ENCODE data around the gene REM2.

Gene REM2

GRCh38 chr14:22920697-22921096 is 37.7 kb downstream of the REM2 start:
- TF ChIP-seq TAF1 (IDR thresholded peaks at IDR 0.05; ENCODE audit: borderline replicate concordance, insufficient read depth, low read length) (no peak), REST (IDR thresholded peaks at IDR 0.05; ENCODE audit: insufficient read depth in 1 of 2, low read depth in 2 of 2, low read length in 2 of 2) (no peak), FOXP2 (optimal IDR thresholded peaks at IDR 0.05; ENCODE audit: borderline replicate concordance, extremely low read depth, extremely low read length, insufficient read depth) (no peak), SIN3A (IDR thresholded peaks at IDR 0.05; ENCODE audit: borderline replicate concordance, insufficient read depth, low read length) (no peak), POLR2AphosphoS5 (IDR thresholded peaks at IDR 0.05; ENCODE audit: low read depth, low read length) (no peak)

DNA sequence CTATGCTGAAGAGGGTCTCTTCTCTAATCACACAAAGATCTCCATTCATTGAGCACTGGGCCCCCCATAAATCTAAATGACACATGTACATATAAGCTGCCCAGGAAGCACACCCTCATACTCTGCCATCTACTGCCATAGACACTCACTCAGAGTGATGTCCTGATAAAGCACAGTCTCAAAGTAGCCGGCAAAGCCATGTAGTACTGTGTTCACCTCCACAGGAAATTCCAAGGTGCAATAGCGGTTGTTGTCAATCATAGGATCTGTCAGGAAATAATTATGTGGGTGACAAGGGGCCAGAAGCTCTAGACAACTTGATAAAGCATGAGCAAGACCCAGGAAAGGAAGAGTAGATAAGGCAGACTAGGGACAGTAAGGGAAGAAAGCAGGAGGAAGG is 39.3 kb downstream of the REM2 start:
- no peak for TF ChIP-seq TAF1 (IDR thresholded peaks at IDR 0.05; ENCODE audit: borderline replicate concordance, insufficient read depth, low read length)
- no peak for TF ChIP-seq FOXP2 (optimal IDR thresholded peaks at IDR 0.05; ENCODE audit: borderline replicate concordance, extremely low read depth, extremely low read length, insufficient read depth)
- TF ChIP-seq POLR2AphosphoS5 (IDR thresholded peaks at IDR 0.05; ENCODE audit: low read depth, low read length), result no peak
- TF ChIP-seq SIN3A (IDR thresholded peaks at IDR 0.05; ENCODE audit: borderline replicate concordance, insufficient read depth, low read length), result no peak
- no peak for TF ChIP-seq REST (IDR thresholded peaks at IDR 0.05; ENCODE audit: insufficient read depth in 1 of 2, low read depth in 2 of 2, low read length in 2 of 2)

DNA sequence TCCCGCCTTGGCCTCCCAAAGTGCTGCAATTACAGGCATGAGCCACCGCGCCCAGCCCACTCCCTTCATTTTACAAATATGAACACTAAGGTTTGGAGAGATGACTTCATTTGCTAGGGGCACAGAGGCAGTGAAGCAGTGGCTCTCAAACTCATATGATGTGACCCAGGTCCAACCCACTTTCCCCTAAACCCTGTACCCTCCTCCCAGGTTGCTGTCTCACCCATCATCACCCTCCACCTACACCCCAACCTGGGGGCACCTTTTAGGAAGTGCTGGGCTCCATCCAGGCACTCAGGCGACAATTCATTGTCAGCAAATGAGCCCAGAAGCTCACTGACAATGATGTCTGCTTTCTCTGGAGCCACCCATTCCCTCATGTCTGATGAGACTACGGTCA is 40.7 kb downstream of the REM2 start:
- TF ChIP-seq TAF1 (IDR thresholded peaks at IDR 0.05; ENCODE audit: borderline replicate concordance, insufficient read depth, low read length) (no peak), REST (IDR thresholded peaks at IDR 0.05; ENCODE audit: insufficient read depth in 1 of 2, low read depth in 2 of 2, low read length in 2 of 2) (no peak), FOXP2 (optimal IDR thresholded peaks at IDR 0.05; ENCODE audit: borderline replicate concordance, extremely low read depth, extremely low read length, insufficient read depth) (no peak), POLR2AphosphoS5 (IDR thresholded peaks at IDR 0.05; ENCODE audit: low read depth, low read length) (no peak), SIN3A (IDR thresholded peaks at IDR 0.05; ENCODE audit: borderline replicate concordance, insufficient read depth, low read length) (no peak)

GRCh38 chr14:22925513-22925912 is 42.5 kb downstream of the REM2 start:
- TF ChIP-seq POLR2AphosphoS5 (IDR thresholded peaks at IDR 0.05; ENCODE audit: low read depth, low read length) (no peak), FOXP2 (optimal IDR thresholded peaks at IDR 0.05; ENCODE audit: borderline replicate concordance, extremely low read depth, extremely low read length, insufficient read depth) (no peak), SIN3A (IDR thresholded peaks at IDR 0.05; ENCODE audit: borderline replicate concordance, insufficient read depth, low read length) (no peak), REST (IDR thresholded peaks at IDR 0.05; ENCODE audit: insufficient read depth in 1 of 2, low read depth in 2 of 2, low read length in 2 of 2) (no peak), TAF1 (IDR thresholded peaks at IDR 0.05; ENCODE audit: borderline replicate concordance, insufficient read depth, low read length) (no peak)

- TF ChIP-seq FOXP2 (optimal IDR thresholded peaks at IDR 0.05; ENCODE audit: borderline replicate concordance, extremely low read depth, extremely low read length, insufficient read depth) (no peak), SIN3A (IDR thresholded peaks at IDR 0.05; ENCODE audit: borderline replicate concordance, insufficient read depth, low read length) (no peak), TAF1 (IDR thresholded peaks at IDR 0.05; ENCODE audit: borderline replicate concordance, insufficient read depth, low read length) (no peak), POLR2AphosphoS5 (IDR thresholded peaks at IDR 0.05; ENCODE audit: low read depth, low read length) (no peak)
These were observed 43.3 kb downstream of the REM2 start for GRCh38 chr14:22926316-22926715.
